Mucosa of rectum (tissue), 2 donors: Measurements from ENCODE around the gene SCGB1C1.
"Not testable (repeated sequence)": the region's sequence is repeated elsewhere in the genome, so short reads cannot be mapped to it uniquely, and the experiment has no call there.

ENCODE experiments used
- H3K27ac ChIP-seq, 2 donors: one replicate each; pipeline ENCODE4 v1.7.0; 2013; ENCODE audit warnings: inconsistent platforms in 2 of 2, low read depth in 2 of 2, low read length in 2 of 2
- H3K27me3 ChIP-seq, 2 donors: one replicate each; pipeline ENCODE4 v1.7.0; 2013; ENCODE audit warnings: low read length in 2 of 2; ENCODE audit not compliant: control insufficient read depth in 2 of 2, insufficient read depth in 2 of 2
- H3K36me3 ChIP-seq, 2 donors: one replicate each; pipeline ENCODE4 v1.7.0; 2013; ENCODE audit warnings: low read length in 2 of 2; ENCODE audit not compliant: control insufficient read depth in 2 of 2, insufficient read depth in 2 of 2
- H3K4me1 ChIP-seq, 2 donors: one replicate each; pipeline ENCODE4 v1.7.0; 2013; ENCODE audit warnings: low read length in 2 of 2, mild to moderate bottlenecking in 1 of 2; ENCODE audit not compliant: control insufficient read depth in 2 of 2, insufficient read depth in 2 of 2
- H3K4me3 ChIP-seq, 2 donors: one replicate each; pipeline ENCODE4 v1.7.0; 2013; ENCODE audit warnings: low read length in 2 of 2
- H3K9ac ChIP-seq, 2 donors: one replicate each; pipeline ENCODE4 v1.7.0; 2013; ENCODE audit warnings: low read length in 2 of 2, low read depth in 1 of 2, mild to moderate bottlenecking in 1 of 2
- H3K9me3 ChIP-seq, 2 donors: one replicate each; pipeline ENCODE4 v1.7.0; 2013; ENCODE audit warnings: low read length in 2 of 2; ENCODE audit not compliant: control insufficient read depth in 2 of 2
- donor health status: healthy.
- donor health status: Normal muscosa, but diverticular disease.

SCGB1C1 gene

GRCh38 chr11:217704-218103 is 24.8 kb downstream of the SCGB1C1 start:
- H3K36me3 ChIP-seq = peaks cover 23 to 46% of the 10 kb centered on the region in 2 donors
- no peaks in the 10 kb centered on the region for H3K27me3 ChIP-seq
- no peak overlapping the region for H3K9ac ChIP-seq

GRCh38 chr11:218815-219593 is 26.1 kb downstream of the SCGB1C1 start:
- Histone ChIP-seq H3K4me1 (no peaks in the 10 kb centered on the region), H3K9ac (no peak overlapping the region), H3K36me3 (peaks cover 13 to 37% of the 10 kb centered on the region in 2 donors), H3K4me3 (no peak overlapping the region), H3K27me3 (no peaks in the 10 kb centered on the region), H3K27ac (no peak overlapping the region), H3K9me3 (no peaks in the 10 kb centered on the region)

More at GRCh38 chr11:217704-218103, 24.8 kb downstream of the SCGB1C1 start:
- no peaks in the 10 kb centered on the region for H3K9me3 ChIP-seq
- no peak overlapping the region for H3K27ac ChIP-seq
- H3K4me3 ChIP-seq = no peak overlapping the region
- no peaks in the 10 kb centered on the region for H3K4me1 ChIP-seq

GRCh38 chr11:220641-221215 is 27.9 kb downstream of the SCGB1C1 start:
- peaks cover 5 to 20% of the 10 kb centered on the region in 2 donors for H3K36me3 ChIP-seq

GRCh38 chr11:221539-221938 is 28.7 kb downstream of the SCGB1C1 start:
- Histone ChIP-seq H3K27ac (no peak overlapping the region), H3K9me3 (no peaks in the 10 kb centered on the region), H3K4me3 (no peak overlapping the region), H3K9ac (no peak overlapping the region), H3K36me3 (peaks cover 5 to 13% of the 10 kb centered on the region in 2 donors), H3K4me1 (no peaks in the 10 kb centered on the region), H3K27me3 (no peaks in the 10 kb centered on the region)

More at GRCh38 chr11:220641-221215, 27.9 kb downstream of the SCGB1C1 start:
- H3K9me3 ChIP-seq, H3K27ac ChIP-seq, H3K27me3 ChIP-seq, H3K9ac ChIP-seq, H3K4me3 ChIP-seq, H3K4me1 ChIP-seq: not testable (repeated sequence)

- H3K9ac ChIP-seq = no peak overlapping the region
- H3K36me3 ChIP-seq = peaks cover 5 to 12% of the 10 kb centered on the region in 2 donors
- H3K4me1 ChIP-seq = no peaks in the 10 kb centered on the region
- H3K27ac ChIP-seq = no peak overlapping the region
- no peaks in the 10 kb centered on the region for H3K9me3 ChIP-seq
- H3K4me3 ChIP-seq = no peak overlapping the region
- no peaks in the 10 kb centered on the region for H3K27me3 ChIP-seq
Measured at GRCh38 chr11:221998-222789, 29.3 kb downstream of the SCGB1C1 start.

GRCh38 chr11:223026-223789 is 30.3 kb downstream of the SCGB1C1 start:
- H3K4me3 ChIP-seq = no peak overlapping the region
- H3K9ac ChIP-seq = no peak overlapping the region
- H3K4me1 ChIP-seq = no peaks in the 10 kb centered on the region
- H3K9me3 ChIP-seq = no peaks in the 10 kb centered on the region
- H3K27ac ChIP-seq = no peak overlapping the region
- H3K27me3 ChIP-seq = no peaks in the 10 kb centered on the region
- peaks cover 5 to 12% of the 10 kb centered on the region in 2 donors for H3K36me3 ChIP-seq

- no peak overlapping the region for H3K27ac ChIP-seq
Measured at GRCh38 chr11:223884-224283, 31.0 kb downstream of the SCGB1C1 start.

GRCh38 chr11:224424-224823 is 31.5 kb downstream of the SCGB1C1 start:
- Histone ChIP-seq H3K4me3 (no peak overlapping the region), H3K4me1 (no peaks in the 10 kb centered on the region), H3K9ac (no peak overlapping the region), H3K27ac (no peak overlapping the region), H3K36me3 (peaks cover 5 to 6% of the 10 kb centered on the region in 2 donors), H3K9me3 (no peaks in the 10 kb centered on the region), H3K27me3 (no peaks in the 10 kb centered on the region)

More at GRCh38 chr11:223884-224283, 31.0 kb downstream of the SCGB1C1 start:
- Histone ChIP-seq H3K4me1 (no peaks in the 10 kb centered on the region), H3K36me3 (peaks cover 5 to 6% of the 10 kb centered on the region in 2 donors), H3K27me3 (no peaks in the 10 kb centered on the region), H3K9ac (no peak overlapping the region), H3K9me3 (no peaks in the 10 kb centered on the region), H3K4me3 (no peak overlapping the region)

- H3K36me3 ChIP-seq = peaks cover 5 to 9% of the 10 kb centered on the region in 2 donors
- no peak overlapping the region for H3K9ac ChIP-seq
Measured at GRCh38 chr11:225734-226453, 33.0 kb downstream of the SCGB1C1 start.

More at GRCh38 chr11:225734-226453, 33.0 kb downstream of the SCGB1C1 start:
- Histone ChIP-seq H3K27ac (no peak overlapping the region), H3K4me1 (no peaks in the 10 kb centered on the region), H3K9me3 (no peaks in the 10 kb centered on the region), H3K27me3 (no peaks in the 10 kb centered on the region), H3K4me3 (no peak overlapping the region)
